Immature natural killer cell (primary cell): ENCODE results near the gene PHACTR1. TPM values are rescaled to one million over a fixed set of nuclear protein-coding genes. Genes with fewer than 3 reads are reported as not detected.
"Not testable (repeated sequence)": the region's sequence is repeated elsewhere in the genome, so short reads cannot be mapped to it uniquely, and the experiment has no call there.

Experiments
- DNase-seq, 3 donors: peaks; one replicate each; pipeline ENCODE4 v3.0.0; 2022; ENCODE audit warnings: mixed read lengths in 1 of 3
- H3K27ac Mint-ChIP-seq, 6 donors: one replicate each; pipeline ENCODE4 v1.8.0; 2020; ENCODE audit warnings: mixed read lengths in 6 of 6, mild to moderate bottlenecking in 5 of 6, inconsistent platforms in 4 of 6, moderate library complexity in 3 of 6
- H3K27me3 Mint-ChIP-seq, 3 donors: one replicate each; pipeline ENCODE4 v1.8.0; 2020 to 2021; ENCODE audit warnings: low read depth in 3 of 3, mild to moderate bottlenecking in 3 of 3, mixed read lengths in 3 of 3, moderate library complexity in 3 of 3, inconsistent platforms in 1 of 3
- H3K36me3 Mint-ChIP-seq, 3 donors: one replicate each; pipeline ENCODE4 v1.8.0; 2020; ENCODE audit warnings: mixed read lengths in 3 of 3, inconsistent platforms in 2 of 3, mild to moderate bottlenecking in 2 of 3
- H3K4me1 Mint-ChIP-seq, 2 donors: one replicate each; pipeline ENCODE4 v1.8.0; 2020; ENCODE audit warnings: inconsistent platforms in 2 of 2, mild to moderate bottlenecking in 2 of 2, mixed read lengths in 2 of 2, moderate library complexity in 1 of 2
- H3K4me3 Mint-ChIP-seq, 5 donors: one replicate each; pipeline ENCODE4 v1.8.0; 2020; ENCODE audit warnings: mild to moderate bottlenecking in 5 of 5, mixed read lengths in 5 of 5, inconsistent platforms in 3 of 5, moderate library complexity in 3 of 5
- H3K9me3 Mint-ChIP-seq, 6 donors: one replicate each; pipeline ENCODE4 v1.8.0; 2020; ENCODE audit warnings: mild to moderate bottlenecking in 6 of 6, mixed read lengths in 6 of 6, inconsistent platforms in 4 of 6, moderate library complexity in 3 of 6
- polyA plus RNA-seq, 3 donors: library from polyadenylated mRNA; unstranded; fragments of 300-500 nt; fragmentation: Illumina TruSeq; gene quantifications; one replicate each; pipeline ENCODE4 v1.2.3, GENCODE V29; 2021

PHACTR1 gene
- polyA plus RNA-seq, 3 donors from 2014 or later: 0.41 to 1.1 (median 0.43) TPM

GRCh38 chr6:12760226-12760625 is 43.7 kb downstream of the PHACTR1 start:
- peaks cover 1 to 7% (median 2%) of the 10 kb centered on the region in 3 donors for H3K27me3 Mint-ChIP-seq
- no peak for DNase-seq
- no peaks in the 10 kb centered on the region for H3K36me3 Mint-ChIP-seq
- H3K9me3 Mint-ChIP-seq: peaks cover 0 to 9% (median 2%) of the 10 kb centered on the region in 6 donors
- no peak overlapping the region for H3K4me3 Mint-ChIP-seq
- no peaks in the 10 kb centered on the region for H3K4me1 Mint-ChIP-seq
- no peak overlapping the region for H3K27ac Mint-ChIP-seq

- no peak overlapping the region for H3K27ac Mint-ChIP-seq
- H3K27me3 Mint-ChIP-seq: peaks cover 1 to 7% (median 2%) of the 10 kb centered on the region in 3 donors
- H3K36me3 Mint-ChIP-seq: no peaks in the 10 kb centered on the region
- H3K4me1 Mint-ChIP-seq: no peaks in the 10 kb centered on the region
- no peak overlapping the region for H3K4me3 Mint-ChIP-seq
- H3K9me3 Mint-ChIP-seq: peaks cover 0 to 9% (median 2%) of the 10 kb centered on the region in 6 donors
- DNase-seq: no peak
These were observed 44.3 kb downstream of the PHACTR1 start for GRCh38 chr6:12760911-12761310.

GRCh38 chr6:12761376-12762115 is 45.0 kb downstream of the PHACTR1 start:
- Mint-ChIP-seq H3K4me3 (no peak overlapping the region), H3K9me3 (peaks cover 0 to 6% (median 2%) of the 10 kb centered on the region in 6 donors), H3K27ac (no peak overlapping the region), H3K4me1 (no peaks in the 10 kb centered on the region), H3K36me3 (no peaks in the 10 kb centered on the region), H3K27me3 (peaks cover 1 to 7% (median 2%) of the 10 kb centered on the region in 3 donors)
- DNase-seq: no peak

GRCh38 chr6:12762731-12763434 is 46.3 kb downstream of the PHACTR1 start:
- H3K9me3 Mint-ChIP-seq, H3K4me1 Mint-ChIP-seq, DNase-seq, H3K36me3 Mint-ChIP-seq, H3K27ac Mint-ChIP-seq, H3K27me3 Mint-ChIP-seq, H3K4me3 Mint-ChIP-seq: not testable (repeated sequence)

GRCh38 chr6:12766365-12766764 is 49.8 kb downstream of the PHACTR1 start:
- DNase-seq: no peak
- Mint-ChIP-seq H3K27ac (no peak overlapping the region), H3K9me3 (peaks cover 0 to 1% (median 0%) of the 10 kb centered on the region in 6 donors), H3K36me3 (no peaks in the 10 kb centered on the region), H3K4me3 (no peak overlapping the region), H3K4me1 (no peaks in the 10 kb centered on the region), H3K27me3 (peaks cover 0 to 3% (median 2%) of the 10 kb centered on the region in 3 donors)

- Mint-ChIP-seq H3K36me3 (no peaks in the 10 kb centered on the region), H3K4me1 (no peaks in the 10 kb centered on the region), H3K9me3 (no peaks in the 10 kb centered on the region), H3K27ac (no peak overlapping the region), H3K27me3 (peaks cover 0 to 3% (median 2%) of the 10 kb centered on the region in 3 donors), H3K4me3 (no peak overlapping the region)
- no peak for DNase-seq
These were observed 50.4 kb downstream of the PHACTR1 start for GRCh38 chr6:12767016-12767415.

- Mint-ChIP-seq H3K4me3 (no peak overlapping the region), H3K4me1 (no peaks in the 10 kb centered on the region), H3K36me3 (no peaks in the 10 kb centered on the region), H3K27ac (no peak overlapping the region), H3K27me3 (peaks cover 0 to 5% (median 3%) of the 10 kb centered on the region in 3 donors), H3K9me3 (peaks cover 0 to under 1% (median 0%) of the 10 kb centered on the region in 6 donors)
- no peak for DNase-seq
These were observed 53.1 kb downstream of the PHACTR1 start for GRCh38 chr6:12769556-12770256.

- DNase-seq: no peak
- no peak overlapping the region for H3K27ac Mint-ChIP-seq
- H3K4me3 Mint-ChIP-seq: no peak overlapping the region
- H3K36me3 Mint-ChIP-seq: no peaks in the 10 kb centered on the region
- H3K27me3 Mint-ChIP-seq: peaks cover 2 to 5% (median 3%) of the 10 kb centered on the region in 3 donors
- H3K4me1 Mint-ChIP-seq: no peaks in the 10 kb centered on the region
- peaks cover 0 to 2% (median 0%) of the 10 kb centered on the region in 6 donors for H3K9me3 Mint-ChIP-seq
These were observed 55.8 kb downstream of the PHACTR1 start for GRCh38 chr6:12772416-12772815.

- Mint-ChIP-seq H3K36me3 (no peaks in the 10 kb centered on the region), H3K4me3 (no peak overlapping the region), H3K9me3 (peaks cover 0 to 2% (median 0%) of the 10 kb centered on the region in 6 donors), H3K27me3 (peaks cover 0 to 3% (median 2%) of the 10 kb centered on the region in 3 donors), H3K27ac (no peak overlapping the region), H3K4me1 (no peaks in the 10 kb centered on the region)
- no peak for DNase-seq
These were observed 59.7 kb downstream of the PHACTR1 start for GRCh38 chr6:12776291-12776690.

GRCh38 chr6:12779772-12780171 is 63.2 kb downstream of the PHACTR1 start:
- Mint-ChIP-seq H3K4me1 (no peaks in the 10 kb centered on the region), H3K36me3 (no peaks in the 10 kb centered on the region), H3K27me3 (peaks cover 0 to 9% (median 0%) of the 10 kb centered on the region in 3 donors), H3K27ac (no peak overlapping the region), H3K9me3 (peaks cover 0 to under 1% (median 0%) of the 10 kb centered on the region in 6 donors), H3K4me3 (no peak overlapping the region)
- DNase-seq: no peak

- no peak for DNase-seq
- H3K36me3 Mint-ChIP-seq: no peaks in the 10 kb centered on the region
- H3K9me3 Mint-ChIP-seq: peaks cover 0 to 3% (median 0%) of the 10 kb centered on the region in 6 donors
- no peak overlapping the region for H3K27ac Mint-ChIP-seq
- no peak overlapping the region for H3K4me3 Mint-ChIP-seq
- H3K4me1 Mint-ChIP-seq: no peaks in the 10 kb centered on the region
- peaks cover 0 to 7% (median 0%) of the 10 kb centered on the region in 3 donors for H3K27me3 Mint-ChIP-seq
These were observed 65.6 kb downstream of the PHACTR1 start for GRCh38 chr6:12782136-12782535.

- no peak overlapping the region for H3K27ac Mint-ChIP-seq
- H3K4me1 Mint-ChIP-seq: no peaks in the 10 kb centered on the region
- H3K27me3 Mint-ChIP-seq: peaks cover 0 to 7% (median 0%) of the 10 kb centered on the region in 3 donors
- H3K9me3 Mint-ChIP-seq: peaks cover 0 to 3% (median 0%) of the 10 kb centered on the region in 6 donors
- no peak overlapping the region for H3K4me3 Mint-ChIP-seq
- no peak for DNase-seq
- no peaks in the 10 kb centered on the region for H3K36me3 Mint-ChIP-seq
These were observed 68.7 kb downstream of the PHACTR1 start for GRCh38 chr6:12785301-12785700.

- peaks cover 0 to 7% (median 2%) of the 10 kb centered on the region in 3 donors for H3K27me3 Mint-ChIP-seq
- H3K27ac Mint-ChIP-seq: no peak overlapping the region
- H3K9me3 Mint-ChIP-seq: peaks cover 0 to 4% (median 0%) of the 10 kb centered on the region in 6 donors
- no peak for DNase-seq
- no peaks in the 10 kb centered on the region for H3K36me3 Mint-ChIP-seq
- no peaks in the 10 kb centered on the region for H3K4me1 Mint-ChIP-seq
- H3K4me3 Mint-ChIP-seq: no peak overlapping the region
These were observed 69.4 kb downstream of the PHACTR1 start for GRCh38 chr6:12785921-12786320.

- Mint-ChIP-seq H3K27ac (no peak overlapping the region), H3K4me3 (no peak overlapping the region), H3K36me3 (no peaks in the 10 kb centered on the region), H3K4me1 (no peaks in the 10 kb centered on the region), H3K27me3 (peaks cover 0 to 2% (median 1%) of the 10 kb centered on the region in 3 donors), H3K9me3 (peaks cover 0 to 2% (median 0%) of the 10 kb centered on the region in 6 donors)
- DNase-seq: no peak
These were observed 74.8 kb downstream of the PHACTR1 start for GRCh38 chr6:12791371-12791770.
